ENCODE results near the gene VPS72.

VPS72 gene

GRCh38 chr1:151176514-151177045 lies 13.4 kb downstream of the VPS72 start:
- Histone ChIP-seq H3K9me3 (ENCODE audit: control insufficient read depth, low read length) (no peaks in the 10 kb centered on the region), H3K27me3 (replicated peaks; ENCODE audit: control insufficient read depth, insufficient read depth, low read length) (no peaks in the 10 kb centered on the region), H3K4me3 (ENCODE audit: low read length) (no peak overlapping the region), H3K9ac (ENCODE audit: low read length) (no peak overlapping the region), H3K36me3 (ENCODE audit: control insufficient read depth, insufficient read depth, low read length, severe bottlenecking) (peaks cover 70% of the 10 kb centered on the region), H3K4me1 (ENCODE audit: control insufficient read depth, insufficient read depth, low read length) (peaks cover 13% of the 10 kb centered on the region)
- no peak for DNase-seq (ENCODE audit: low read depth)

- Histone ChIP-seq H3K9me3 (ENCODE audit: control insufficient read depth, low read length) (no peaks in the 10 kb centered on the region), H3K9ac (ENCODE audit: low read length) (peak within 1 kb of the TSS; percentile 25), H3K4me1 (ENCODE audit: control insufficient read depth, insufficient read depth, low read length) (peaks cover 13% of the 10 kb centered on the region), H3K27me3 (replicated peaks; ENCODE audit: control insufficient read depth, insufficient read depth, low read length) (no peaks in the 10 kb centered on the region), H3K36me3 (ENCODE audit: control insufficient read depth, insufficient read depth, low read length, severe bottlenecking) (peaks cover 69% of the 10 kb centered on the region), H3K4me3 (ENCODE audit: low read length) (no peak within 1 kb of the TSS)
- DNase-seq (ENCODE audit: low read depth), result peak; percentile 37
These were observed 14.1 kb downstream of the VPS72 start, which contains the start of gene TMOD4 for GRCh38 chr1:151175863-151176262. TMOD4 (minus strand) TSS chr1:151175981; CDS start chr1:151174875, 1,106 bp downstream.

GRCh38 chr1:151175041-151175741 lies 14.8 kb downstream of the VPS72 start:
- H3K27me3 ChIP-seq (replicated peaks; ENCODE audit: control insufficient read depth, insufficient read depth, low read length), result no peaks in the 10 kb centered on the region
- peak overlapping the region; percentile 25 for H3K9ac ChIP-seq (ENCODE audit: low read length)
- H3K9me3 ChIP-seq (ENCODE audit: control insufficient read depth, low read length), result no peaks in the 10 kb centered on the region
- peaks cover 13% of the 10 kb centered on the region for H3K4me1 ChIP-seq (ENCODE audit: control insufficient read depth, insufficient read depth, low read length)
- no peak for DNase-seq (ENCODE audit: low read depth)
- peaks cover 68% of the 10 kb centered on the region for H3K36me3 ChIP-seq (ENCODE audit: control insufficient read depth, insufficient read depth, low read length, severe bottlenecking)
- no peak overlapping the region for H3K4me3 ChIP-seq (ENCODE audit: low read length)

GRCh38 chr1:151171190-151171589 lies 18.8 kb downstream of the VPS72 start:
- Histone ChIP-seq H3K9ac (ENCODE audit: low read length) (no peak overlapping the region), H3K4me3 (ENCODE audit: low read length) (no peak overlapping the region), H3K9me3 (ENCODE audit: control insufficient read depth, low read length) (no peaks in the 10 kb centered on the region), H3K27me3 (replicated peaks; ENCODE audit: control insufficient read depth, insufficient read depth, low read length) (no peaks in the 10 kb centered on the region), H3K4me1 (ENCODE audit: control insufficient read depth, insufficient read depth, low read length) (peaks cover 23% of the 10 kb centered on the region), H3K36me3 (ENCODE audit: control insufficient read depth, insufficient read depth, low read length, severe bottlenecking) (peaks cover 42% of the 10 kb centered on the region)
- no peak for DNase-seq (ENCODE audit: low read depth)

- Histone ChIP-seq H3K9me3 (ENCODE audit: control insufficient read depth, low read length) (no peaks in the 10 kb centered on the region), H3K4me1 (ENCODE audit: control insufficient read depth, insufficient read depth, low read length) (peaks cover 20% of the 10 kb centered on the region), H3K4me3 (ENCODE audit: low read length) (peak overlapping the region; percentile 97), H3K36me3 (ENCODE audit: control insufficient read depth, insufficient read depth, low read length, severe bottlenecking) (peaks cover 22% of the 10 kb centered on the region), H3K27me3 (replicated peaks; ENCODE audit: control insufficient read depth, insufficient read depth, low read length) (no peaks in the 10 kb centered on the region), H3K9ac (ENCODE audit: low read length) (peak overlapping the region; percentile 97)
- DNase-seq (ENCODE audit: low read depth), result no peak
These were observed 22.9 kb downstream of the VPS72 start for GRCh38 chr1:151167116-151167515.

- Histone ChIP-seq H3K36me3 (ENCODE audit: control insufficient read depth, insufficient read depth, low read length, severe bottlenecking) (peaks cover 25% of the 10 kb centered on the region), H3K27me3 (replicated peaks; ENCODE audit: control insufficient read depth, insufficient read depth, low read length) (no peaks in the 10 kb centered on the region), H3K4me3 (ENCODE audit: low read length) (peak overlapping the region; percentile 97), H3K9ac (ENCODE audit: low read length) (peak overlapping the region; percentile 97), H3K9me3 (ENCODE audit: control insufficient read depth, low read length) (no peaks in the 10 kb centered on the region), H3K4me1 (ENCODE audit: control insufficient read depth, insufficient read depth, low read length) (peaks cover 20% of the 10 kb centered on the region)
- peak; percentile 80 for DNase-seq (ENCODE audit: low read depth)
These were observed 23.5 kb downstream of the VPS72 start for GRCh38 chr1:151166505-151166956.

GRCh38 chr1:151165738-151166504 lies 24.1 kb downstream of the VPS72 start, which contains the start of the genes LYSMD1 and SCNM1:
LYSMD1 (minus strand) TSS chr1:151165902; CDS start chr1:151165258, 644 bp downstream.
SCNM1 (plus strand) TSS chr1:151166144; CDS start chr1:151166153, 9 bp downstream.
- peak within 1 kb of the TSS; percentile 97 for H3K4me3 ChIP-seq (ENCODE audit: low read length)
- H3K9ac ChIP-seq (ENCODE audit: low read length), result peak within 1 kb of the TSS; percentile 97
- H3K9me3 ChIP-seq (ENCODE audit: control insufficient read depth, low read length), result no peaks in the 10 kb centered on the region
- peak; percentile 99 for DNase-seq (ENCODE audit: low read depth)
- peaks cover 23% of the 10 kb centered on the region for H3K36me3 ChIP-seq (ENCODE audit: control insufficient read depth, insufficient read depth, low read length, severe bottlenecking)
- H3K27me3 ChIP-seq (replicated peaks; ENCODE audit: control insufficient read depth, insufficient read depth, low read length), result no peaks in the 10 kb centered on the region
- H3K4me1 ChIP-seq (ENCODE audit: control insufficient read depth, insufficient read depth, low read length), result peaks cover 20% of the 10 kb centered on the region

- Histone ChIP-seq H3K27me3 (replicated peaks; ENCODE audit: control insufficient read depth, insufficient read depth, low read length) (no peaks in the 10 kb centered on the region), H3K9ac (ENCODE audit: low read length) (peak overlapping the region; percentile 97), H3K4me3 (ENCODE audit: low read length) (peak overlapping the region; percentile 97), H3K9me3 (ENCODE audit: control insufficient read depth, low read length) (no peaks in the 10 kb centered on the region), H3K36me3 (ENCODE audit: control insufficient read depth, insufficient read depth, low read length, severe bottlenecking) (peaks cover 26% of the 10 kb centered on the region), H3K4me1 (ENCODE audit: control insufficient read depth, insufficient read depth, low read length) (peaks cover 20% of the 10 kb centered on the region)
- DNase-seq (ENCODE audit: low read depth), result peak; percentile 79
These were observed 24.7 kb downstream of the VPS72 start for GRCh38 chr1:151165281-151165737.

GRCh38 chr1:151164732-151165280 lies 25.2 kb downstream of the VPS72 start:
- DNase-seq (ENCODE audit: low read depth), result peak; percentile 63

GRCh38 chr1:151159373-151159772 lies 30.6 kb downstream of the VPS72 start:
- no peak for DNase-seq (ENCODE audit: low read depth)
- no peaks in the 10 kb centered on the region for H3K9me3 ChIP-seq (ENCODE audit: control insufficient read depth, low read length)

More at GRCh38 chr1:151164732-151165280, 25.2 kb downstream of the VPS72 start:
- H3K9ac ChIP-seq (ENCODE audit: low read length), result peak overlapping the region; percentile 97
- H3K4me3 ChIP-seq (ENCODE audit: low read length), result peak overlapping the region; percentile 97
- no peaks in the 10 kb centered on the region for H3K27me3 ChIP-seq (replicated peaks; ENCODE audit: control insufficient read depth, insufficient read depth, low read length)
- peaks cover 30% of the 10 kb centered on the region for H3K36me3 ChIP-seq (ENCODE audit: control insufficient read depth, insufficient read depth, low read length, severe bottlenecking)
- peaks cover 20% of the 10 kb centered on the region for H3K4me1 ChIP-seq (ENCODE audit: control insufficient read depth, insufficient read depth, low read length)
- H3K9me3 ChIP-seq (ENCODE audit: control insufficient read depth, low read length), result no peaks in the 10 kb centered on the region

More at GRCh38 chr1:151159373-151159772, 30.6 kb downstream of the VPS72 start:
- H3K36me3 ChIP-seq (ENCODE audit: control insufficient read depth, insufficient read depth, low read length, severe bottlenecking), result peaks cover 50% of the 10 kb centered on the region
- no peak overlapping the region for H3K9ac ChIP-seq (ENCODE audit: low read length)
- peaks cover 5% of the 10 kb centered on the region for H3K4me1 ChIP-seq (ENCODE audit: control insufficient read depth, insufficient read depth, low read length)
- no peaks in the 10 kb centered on the region for H3K27me3 ChIP-seq (replicated peaks; ENCODE audit: control insufficient read depth, insufficient read depth, low read length)
- no peak overlapping the region for H3K4me3 ChIP-seq (ENCODE audit: low read length)
